GM21367 (cell line): ENCODE measurements around the gene EFCAB6.

Experiments
- ATAC-seq: cut with Tn5 transposase; IDR thresholded peaks from one replicate; pipeline ENCODE4 v1.9.1; 2021; ENCODE audit not compliant: unreplicated experiment

The EFCAB6 gene

GRCh38 chr22:43750751-43751150, 61.4 kb downstream of the EFCAB6 start:
- no peak for ATAC-seq

- ATAC-seq, result no peak
These were observed 62.6 kb downstream of the EFCAB6 start for GRCh38 chr22:43749473-43749872.

GRCh38 chr22:43747877-43748276, 64.2 kb downstream of the EFCAB6 start:
- ATAC-seq, result no peak

GRCh38 chr22:43747058-43747457, 65.0 kb downstream of the EFCAB6 start:
- no peak for ATAC-seq

GRCh38 chr22:43745783-43746356, 66.2 kb downstream of the EFCAB6 start:
- ATAC-seq, result no peak

- ATAC-seq, result no peak
These were observed 66.7 kb downstream of the EFCAB6 start for GRCh38 chr22:43745411-43745770.

- ATAC-seq, result no peak
These were observed 67.2 kb downstream of the EFCAB6 start for GRCh38 chr22:43744700-43745410.

GRCh38 chr22:43743929-43744643, 68.0 kb downstream of the EFCAB6 start:
- no peak for ATAC-seq

GRCh38 chr22:43743131-43743530, 69.0 kb downstream of the EFCAB6 start:
- no peak for ATAC-seq

- ATAC-seq, result no peak
These were observed 69.8 kb downstream of the EFCAB6 start for GRCh38 chr22:43742154-43742950.

- ATAC-seq, result no peak
These were observed 71.4 kb downstream of the EFCAB6 start for GRCh38 chr22:43740587-43741270.

GRCh38 chr22:43739851-43740379, 72.2 kb downstream of the EFCAB6 start:
- ATAC-seq, result no peak

GRCh38 chr22:43737150-43737828, 74.8 kb downstream of the EFCAB6 start:
- no peak for ATAC-seq

GRCh38 chr22:43736651-43737050, 75.5 kb downstream of the EFCAB6 start:
- no peak for ATAC-seq

GRCh38 chr22:43734370-43735150, 77.5 kb downstream of the EFCAB6 start:
- ATAC-seq, result no peak

GRCh38 chr22:43733138-43733537, 79.0 kb downstream of the EFCAB6 start:
- no peak for ATAC-seq

GRCh38 chr22:43731988-43732387, 80.1 kb downstream of the EFCAB6 start:
- no peak for ATAC-seq

- no peak for ATAC-seq
These were observed 85.1 kb downstream of the EFCAB6 start for GRCh38 chr22:43726964-43727543.

GRCh38 chr22:43726322-43726721, 85.8 kb downstream of the EFCAB6 start:
- ATAC-seq, result no peak
